K562 (cell line): Measurements from ENCODE around the gene ITGB2. TPM values are rescaled to one million over a fixed set of nuclear protein-coding genes. Genes with fewer than 3 reads are reported as not detected.

Experiments used
- ATF2 ChIP-seq: sonication (generic); formaldehyde crosslinking; IDR thresholded peaks from 2 replicates; pipeline ENCODE4 v1.8.1; 2022; ENCODE audit warnings: missing genetic modification reagents
- DLX4 ChIP-seq: fragments of 250-450 bp; sonication (Bioruptor Pico); IDR thresholded peaks from 2 replicates; pipeline ENCODE4 v1.6.1; 2021; ENCODE audit warnings: mild to moderate bottlenecking
- EP300 ChIP-seq: IDR thresholded peaks from 2 replicates; pipeline ENCODE4 v1.6.1; 2012; ENCODE audit warnings: low read length, improper control_type of control experiment
- IRF1 ChIP-seq: sonication (generic); formaldehyde crosslinking; IDR thresholded peaks from 2 replicates; pipeline ENCODE4 v1.8.0; 2022; ENCODE audit warnings: missing genetic modification reagents, mild to moderate bottlenecking, borderline replicate concordance
- MAFG ChIP-seq: fragments of 450-650 bp; conservative IDR thresholded peaks from 2 replicates; pipeline ENCODE4 v1.6.1; 2016; ENCODE audit warnings: missing genetic modification characterization, missing compliant biosample characterization
- MCM5 ChIP-seq: fragments of 450-650 bp; IDR thresholded peaks from 2 replicates; pipeline ENCODE4 v1.6.1; 2016; ENCODE audit warnings: low read depth
- MTA2 ChIP-seq: fragments of 450-650 bp; IDR thresholded peaks from 2 replicates; pipeline ENCODE4 v1.6.1; 2016; ENCODE audit warnings: low read depth
- RBFOX2 ChIP-seq: fragments of 200-400 bp; formaldehyde crosslinking; IDR thresholded peaks from 2 replicates; pipeline ENCODE4 v1.6.1; 2017; ENCODE audit warnings: low read depth, mild to moderate bottlenecking, low read length, moderate library complexity
- RNF219 ChIP-seq: fragments of 250-450 bp; sonication (Bioruptor Pico); IDR thresholded peaks from 2 replicates; pipeline ENCODE4 v1.5.0; 2022; ENCODE audit warnings: mild to moderate bottlenecking
- SIRT6 ChIP-seq: IDR thresholded peaks from one replicate; pipeline ENCODE4 v1.6.1; 2012; ENCODE audit warnings: low read depth, mild to moderate bottlenecking, control low read depth, inconsistent platforms, low read length, moderate library complexity
- SLC30A9 ChIP-seq: fragments of 250-450 bp; sonication (Bioruptor Pico); IDR thresholded peaks from 2 replicates; pipeline ENCODE4 v1.8.0; 2022; ENCODE audit warnings: mild to moderate bottlenecking, moderate library complexity
- SMARCE1 ChIP-seq: fragments of 450-650 bp; IDR thresholded peaks from 2 replicates; pipeline ENCODE4 v1.7.1; 2016; ENCODE audit warnings: mild to moderate bottlenecking
- TAF7 ChIP-seq: fragments of 450-650 bp; IDR thresholded peaks from 2 replicates; pipeline ENCODE4 v1.6.1; 2016; ENCODE audit warnings: missing genetic modification characterization, missing compliant biosample characterization
- ZEB2 ChIP-seq: fragments of 450-650 bp; IDR thresholded peaks from 2 replicates; pipeline ENCODE4 v1.6.1; 2016
- ZFP91 ChIP-seq: sonication (generic); formaldehyde crosslinking; IDR thresholded peaks from 2 replicates; pipeline ENCODE4 v1.8.0; 2022; ENCODE audit warnings: mild to moderate bottlenecking, missing genetic modification reagents
- ZNF217 ChIP-seq: sonication (generic); formaldehyde crosslinking; IDR thresholded peaks from 2 replicates; pipeline ENCODE4 v1.8.0; 2022; ENCODE audit warnings: mild to moderate bottlenecking, missing genetic modification reagents
- ZNF263 ChIP-seq: sonication (generic); formaldehyde crosslinking; IDR thresholded peaks from 2 replicates; pipeline ENCODE4 v1.8.0; 2022; ENCODE audit warnings: mild to moderate bottlenecking, missing genetic modification reagents, borderline replicate concordance
- ZNF518B ChIP-seq: fragments of 250-450 bp; sonication (Bioruptor Pico); IDR thresholded peaks from 2 replicates; pipeline ENCODE4 v1.5.0; 2021; ENCODE audit warnings: mild to moderate bottlenecking, moderate library complexity
- ZNF785 ChIP-seq: fragments of 250-450 bp; sonication (Bioruptor Pico); IDR thresholded peaks from 2 replicates; pipeline ENCODE4 v1.4.0; 2020; ENCODE audit warnings: mild to moderate bottlenecking
- polyA plus RNA-seq, 8 experiments: library from polyadenylated mRNA; depleted of rRNA in 4 of 8; stranded (reverse) in 5 of 8; unstranded in 3 of 8; fragments of >200 nt; fragmentation: Nextera tagmentation in 2 of 8; fragmentation: Illumina TruSeq in 1 of 8; extraction: Ambion mirVana in 2 of 8; extraction: Trizol in 1 of 8; gene quantifications; 2 replicates each; pipeline versions ENCODE4 v1.2.1 to v1.2.3, GENCODE V29; 2011 to 2014; ENCODE audit warnings: inconsistent platforms in 1 of 8, missing spikeins in 1 of 8
- total RNA-seq, 7 experiments: library from RNA; depleted of rRNA in 6 of 7; stranded (reverse); fragments of >200 nt in 6 of 7; fragmentation: Illumina TruSeq in 2 of 7; extraction: Trizol in 2 of 7; gene quantifications; 2 replicates each; pipeline versions ENCODE4 v1.2.1 to v1.2.3, GENCODE V29; 2011 to 2021; ENCODE audit warnings: low replicate concordance in 1 of 7

Gene ITGB2
- total and polyA plus RNA-seq, 9 of the 15 experiments (the other 6 are each of a cell fraction or from before 2014, with no cell fraction given): 0.07 to 1.3 (median 0.51) TPM; not detected in 2

- peak; percentile 66; the same call in 1 of the 2 replicates for TF ChIP-seq ZFP91 (CRISPR knock-in tag)
- peak; percentile 87 for TF ChIP-seq TAF7 (tag)
- TF ChIP-seq SMARCE1: 0 out of 2 replicates have a peak, but pooled peaks have one; percentile 51
- no peak for TF ChIP-seq ZNF217
- no peak for TF ChIP-seq DLX4 (CRISPR knock-in tag)
- TF ChIP-seq ZNF785: no peak
- peak; percentile 55 for TF ChIP-seq ZNF263
- TF ChIP-seq EP300: 0 out of 2 replicates have a peak, but pooled peaks have one; percentile 31
- no peak for TF ChIP-seq ATF2 (CRISPR knock-in tag)
- no peak for TF ChIP-seq ZNF518B
- no peak for TF ChIP-seq SIRT6
- no peak for TF ChIP-seq SLC30A9 (CRISPR knock-in tag)
- no peak for TF ChIP-seq MCM5
- peak; percentile 98 for TF ChIP-seq ZEB2
- TF ChIP-seq IRF1: 0 out of 2 replicates have a peak, but pooled peaks have one; percentile 50
- TF ChIP-seq MTA2: no peak
- 0 out of 2 replicates have a peak, but pooled peaks have one; percentile 54 for TF ChIP-seq RNF219 (CRISPR knock-in tag)
- TF ChIP-seq RBFOX2: peak; percentile 96
- no peak for TF ChIP-seq MAFG (tag)
These were observed 18.9 kb upstream of the ITGB2 start, which contains the start of gene SLX9 (continued) for GRCh38 chr21:44939532-44940115.
